Heart right ventricle (tissue), 16 donors: Measurements from ENCODE around the gene SLC25A11. TPM values are rescaled to one million over a fixed set of nuclear protein-coding genes. Genes with fewer than 3 reads are reported as not detected.

Experiments
- ATAC-seq, 8 donors: fragments of 200-7000 bp; cut with Tn5 transposase; one replicate each; pipeline ENCODE4 v1.9.1; 2020; ENCODE audit warnings: mild to moderate bottlenecking in 8 of 8, moderate library complexity in 8 of 8, moderate number of reproducible peaks in 1 of 8
- DNase-seq, 2 donors: peaks; one replicate each; pipeline ENCODE4 v3.0.0-alpha.2; 2020
- H3K27ac ChIP-seq, 10 donors: fragments of 200-600 bp; sonication (generic) in 2 of 10; one replicate each; pipeline versions ENCODE4 v1.5.0 to v1.8.0; 2020 to 2022; ENCODE audit warnings: mild to moderate bottlenecking in 3 of 10
- H3K27me3 ChIP-seq, 7 donors: fragments of 200-600 bp; one replicate each; pipeline ENCODE4 v1.8.0; 2021 to 2022; ENCODE audit warnings: mild to moderate bottlenecking in 2 of 7
- H3K36me3 ChIP-seq, 9 donors: fragments of 200-600 bp; sonication (generic) in 1 of 9; one replicate each; pipeline versions ENCODE4 v1.5.0 to v1.8.0; 2020 to 2022; ENCODE audit warnings: mild to moderate bottlenecking in 2 of 9
- H3K4me1 ChIP-seq, 9 donors: fragments of 200-600 bp; sonication (generic) in 1 of 9; one replicate each; pipeline versions ENCODE4 v1.5.0 to v1.8.0; 2020 to 2022; ENCODE audit warnings: mild to moderate bottlenecking in 4 of 9
- H3K4me3 ChIP-seq, 10 donors: fragments of 200-600 bp; sonication (generic) in 2 of 10; one replicate each; pipeline versions ENCODE4 v1.5.0 to v1.8.0; 2020 to 2022; ENCODE audit warnings: mild to moderate bottlenecking in 7 of 10, moderate library complexity in 2 of 10
- H3K9me3 ChIP-seq, 11 donors: fragments of 200-600 bp in 10 of 11; sonication (generic) in 2 of 11; one replicate each; pipeline versions ENCODE4 v1.5.0 to v1.8.0; 2013 to 2022; ENCODE audit warnings: mild to moderate bottlenecking in 2 of 11, control low read depth in 1 of 11, moderate library complexity in 1 of 11
- CTCF ChIP-seq, 9 donors: fragments of 200-600 bp; sonication (generic) in 2 of 9; IDR thresholded peaks; one replicate each; pipeline versions ENCODE4 v1.5.0 to v1.8.0; 2021 to 2022; ENCODE audit warnings: antibody characterized with exemption in 9 of 9, mild to moderate bottlenecking in 5 of 9, moderate library complexity in 1 of 9
- WGBS, 2 donors: extraction: QIAGEN DNeasy Blood & Tissue Kit; methylation state at CpG; one replicate each; pipeline ENCODE4 v1.1.7; 2013; ENCODE audit warnings: inconsistent platforms in 1 of 2; 5-methylcytosine and 5-hydroxymethylcytosine counted together
- intact Hi-C, 10 donors: fragments of 100-400 bp; cut with DNase I; formaldehyde crosslinking; loops; one replicate each; pipeline versions ENCODE4 v1.11.1 to v1.14.2; 2022
- long read RNA-seq, 3 donors: library from polyadenylated mRNA; unstranded; transcript quantifications; one replicate each; pipeline ENCODE4 v2.0.0, GENCODE V29; 2020 to 2021
- polyA plus RNA-seq, 2 donors: library from polyadenylated mRNA; stranded (reverse); fragments of 200-250 nt; gene quantifications; one replicate each; pipeline ENCODE4 v1.2.3, GENCODE V29; 2013
- total RNA-seq, 10 donors: library from RNA; stranded (reverse); fragmentation: NEBNext Ultra II Directional in 3 of 10; extraction: Animal tissue kit (Norgen Biotek cat#: 25700) in 3 of 10; gene quantifications; one replicate each; pipeline versions ENCODE4 v1.2.1 to v1.2.4, GENCODE V29; 2021 to 2023
- donor health status: Arrhythmogenic right ventricular cardiomyopathy.
- donor health status: ischemic (EF 13 %, LVEDD 7.1; RV severe dilation, severe dysfunction).
- donor health status: healthy with polysubstance abuse.
- donor health status: DM: no; HTN: yes; CAD: no.
- donor health status: DM: no; HTN: no; CAD: no.
- donor health status: ischemic (EF 25% LVEDD 6.9; RV normal size, moderate dysfunction).
- donor health status: ischemic (EF 25% LVEDD 5.7; RV mildly dilated, moderate dysfunction).
- donor health status: healthy.
- donor health status: DM: yes; HTN: yes; CAD: no.
- donor health status: Ischemic cardiomyopathy.
- donor health status: ischemic (EF 35%, LVEDD 5.7; RV mildly dilated, moderate dysfunction).
- donor health status: nonischemic (EF 11% LVEDD 7.7; RV severe dilation, severe dysfunction).
- donor health status: DM: yes; HTN: yes; CAD: no.
- donor health status: PGD.
- donor health status: ischemic (EF 29% LVEDD 5.4; RV normal size, mild dysfunction).
- donor health status: nonischemic (EF 23%, LVEDD 6.1; RV moderate dilation, normal function).

SLC25A11 gene
- 100 to 1,000 TPM; 181 to 312 (median 242) TPM for total RNA-seq
- 100 to 1,000 TPM; 126 to 127 TPM for polyA plus RNA-seq
- long read RNA-seq, donor 1, transcript SLC25A11-201 (8 exons, 1,897 nt): major isoform, 282 of 389 reads
- long read RNA-seq, donor 1, partial matches to known transcripts: 8 of 389 reads
- long read RNA-seq, donor 1, other reads (novel, unspliced or antisense): 93 of 389 reads
- long read RNA-seq, donor 2, transcript SLC25A11-201 (8 exons, 1,897 nt): major isoform, 413 of 559 reads
- long read RNA-seq, donor 2, partial matches to known transcripts: 6 of 559 reads
- long read RNA-seq, donor 2, other reads (novel, unspliced or antisense): 135 of 559 reads
- long read RNA-seq, donor 3, transcript SLC25A11-201 (8 exons, 1,897 nt): major isoform, 850 of 896 reads
- long read RNA-seq, donor 3, transcript SLC25A11-202 (7 exons, 952 nt): minor isoform, 13 of 896 reads
- long read RNA-seq, donor 3, partial matches to known transcripts: 13 of 896 reads
- long read RNA-seq, donor 3, other reads (novel, unspliced or antisense): 19 of 896 reads

DNA sequence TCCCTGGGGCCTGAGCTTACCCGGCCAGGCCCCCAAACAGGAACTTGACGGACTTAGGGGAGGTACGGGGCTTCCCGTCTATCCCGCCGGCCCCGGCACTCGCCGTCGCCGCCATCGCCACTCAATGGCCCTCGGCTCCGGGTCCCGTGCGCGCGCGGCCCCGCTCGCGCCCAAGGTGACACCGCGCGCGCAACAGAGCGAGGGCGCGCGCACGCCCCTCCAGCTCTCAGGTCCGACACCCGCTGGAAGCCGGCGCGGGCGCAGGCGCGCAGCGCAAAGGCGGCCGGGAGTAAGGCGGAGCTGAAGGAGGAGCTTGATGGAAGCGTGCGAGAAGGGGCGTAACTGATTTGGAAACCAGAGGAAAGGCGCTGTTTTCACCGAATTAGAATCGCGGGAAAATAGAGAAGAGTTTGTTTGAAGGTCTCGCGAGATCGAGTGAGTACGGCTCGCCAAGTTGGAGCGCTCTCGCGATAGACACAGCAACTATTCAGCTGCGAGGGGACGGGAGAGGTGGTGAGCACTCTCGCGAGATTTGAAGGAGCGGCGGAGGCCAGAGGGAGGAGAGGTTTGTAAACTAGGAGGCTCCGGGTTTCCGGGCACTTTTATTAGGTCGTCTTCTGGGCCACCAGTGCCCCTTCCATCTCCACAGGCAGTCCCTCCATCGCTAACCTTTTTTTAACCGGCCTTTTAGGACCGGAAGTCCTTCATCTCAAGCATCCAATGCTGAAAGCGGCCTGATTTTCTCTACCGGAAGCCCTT is at the start of gene SLC25A11, which contains the start of gene RNF167:
TSS of gene SLC25A11 (minus strand) at position 251 of the 759 bp plus-strand sequence. CDS start at position 115, 136 bp downstream.
TSS of gene RNF167 (plus strand) at position 473 of the 759 bp plus-strand sequence. CDS start 642 bp downstream, outside the sequence.
- peak; percentile 93 to 96 (median 95) for ATAC-seq
- Histone ChIP-seq H3K4me1 (peaks cover 17 to 65% (median 41%) of the 10 kb centered on the region in 9 donors), H3K27ac (peak within 1 kb of the TSS; percentile 89 to 98 (median 94)), H3K36me3 (peaks cover 0 to 68% (median 19%) of the 10 kb centered on the region in 9 donors), H3K4me3 (peak within 1 kb of the TSS; percentile 50 to 95 (median 85)), H3K9me3 (no peaks in the 10 kb centered on the region), H3K27me3 (no peaks in the 10 kb centered on the region)
- peak in 2 of 9 donors; percentile 12 to 15 for TF ChIP-seq CTCF (IDR thresholded peaks at IDR 0.05)
- intact Hi-C loops: loop anchor here in 4 of 10 donors (1.0 to 10.0 kb wide), 5 partner anchors 8 to 47 kb away; partner anchors contain the start of genes CAMTA2 (in 4 of the 4), PFN1 (in 1 of the 4) and SPAG7 (in 1 of the 4)
- WGBS, 2 donors: 0% methylated on average over 72 of the region's 72 CpGs
- peak; percentile 92 to 96 for DNase-seq

DNA sequence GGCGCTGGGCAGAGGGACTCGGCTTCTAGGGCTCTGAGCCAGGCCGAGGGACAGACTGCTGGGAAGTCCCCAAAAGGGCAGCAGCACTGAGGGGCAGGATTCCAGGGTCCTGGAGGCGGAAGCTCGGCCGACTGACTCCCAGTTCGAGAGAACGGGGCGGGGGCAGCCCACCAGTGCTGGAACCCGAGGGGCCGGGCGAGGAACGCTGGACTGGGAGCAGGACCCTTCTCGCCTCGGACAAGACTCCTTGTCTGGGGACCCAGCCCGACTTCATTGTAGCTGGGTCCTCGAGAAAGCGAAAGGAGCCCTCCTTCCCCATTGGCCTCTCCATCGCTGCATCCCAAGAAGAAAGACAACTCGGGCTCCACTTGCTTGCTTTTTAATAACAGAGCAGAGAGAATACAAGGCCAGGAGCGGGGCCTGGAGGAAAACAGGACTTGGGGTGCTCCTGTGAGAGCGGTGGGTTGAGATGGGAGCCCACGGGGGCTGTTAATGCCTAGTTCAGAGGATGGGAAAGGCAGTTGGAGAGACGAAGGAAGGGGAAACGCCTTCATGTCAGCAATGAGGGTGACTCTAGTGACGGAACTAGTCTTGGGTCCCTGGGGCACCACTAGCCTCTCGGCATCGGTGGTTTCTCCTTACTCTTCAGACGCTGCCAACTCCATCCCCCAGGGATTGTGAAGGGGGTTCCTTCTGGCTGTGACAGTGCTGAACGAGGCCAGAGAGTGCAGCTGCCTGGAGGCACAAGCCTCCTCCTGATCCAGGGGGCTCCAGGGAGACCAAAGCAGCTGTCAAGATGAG is 48.1 kb upstream of the SLC25A11 start:
- Histone ChIP-seq H3K27ac (peak overlapping the region; percentile 83 to 98 (median 95)), H3K9me3 (no peaks in the 10 kb centered on the region), H3K27me3 (no peaks in the 10 kb centered on the region), H3K4me3 (peak overlapping the region; percentile 61 to 97 (median 89)), H3K4me1 (peaks cover 5 to 36% (median 26%) of the 10 kb centered on the region in 9 donors), H3K36me3 (peaks cover 0 to 26% (median 5%) of the 10 kb centered on the region in 9 donors)
- DNase-seq: no peak
- TF ChIP-seq CTCF (IDR thresholded peaks at IDR 0.05): no peak
- WGBS, 2 donors: 2% methylated on average over 30 of the region's 30 CpGs
- intact Hi-C loops: loop anchor here in 8 of 10 donors (1.0 to 10.0 kb wide), 8 partner anchors 21 to 81 kb away; partner anchors contain the start of genes GP1BA (in 2 of the 8), RNF167 (in 2 of the 8), SLC25A11 (in 2 of the 8) and PFN1 (in 1 of the 8)
- peak in 6 of 8 donors; percentile 2 to 47 (median 9) for ATAC-seq

DNA sequence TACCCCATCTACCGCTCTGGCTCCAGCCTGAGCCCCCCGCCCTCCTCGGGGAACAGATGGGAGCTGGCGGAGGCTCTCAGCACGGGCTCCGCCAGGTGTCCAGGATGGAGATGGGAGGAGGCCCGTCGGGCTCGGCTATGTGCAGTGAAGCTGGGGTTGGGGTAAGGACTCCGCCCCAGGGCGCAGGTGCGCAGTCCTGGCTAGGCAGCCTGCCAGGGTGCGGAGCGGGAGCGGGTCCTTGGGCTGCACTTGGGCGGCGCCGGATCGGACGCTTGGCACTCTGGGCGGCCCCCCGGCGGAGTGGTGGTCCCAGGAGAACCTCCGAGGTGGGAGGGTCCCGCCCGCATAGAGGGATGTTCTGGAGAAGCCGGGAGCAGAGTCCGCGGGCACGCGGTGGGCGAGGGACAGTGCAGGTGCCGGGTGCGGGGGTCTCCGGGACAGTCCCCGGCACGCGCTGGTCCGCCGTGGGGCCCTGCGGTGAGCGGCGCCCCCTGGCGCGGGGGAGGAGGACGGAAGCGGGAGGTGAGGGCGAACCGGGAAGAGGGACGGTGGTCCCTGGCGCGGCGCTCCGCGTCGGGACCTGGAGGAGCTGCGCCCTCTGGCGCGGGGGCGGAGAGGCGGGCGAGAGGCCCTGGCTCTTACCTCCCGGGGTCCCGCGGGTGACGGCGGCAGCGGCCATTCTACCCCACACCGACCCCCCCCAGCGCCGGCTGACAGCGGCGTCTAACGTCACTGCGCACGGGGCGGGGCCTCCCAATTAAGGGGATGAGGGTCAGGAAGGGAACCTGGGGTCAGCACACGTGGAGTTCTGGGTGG is 47.3 kb upstream of the SLC25A11 start, which contains the start of gene CAMTA2:
TSS of gene CAMTA2 (minus strand) at position 725 of the 816 bp plus-strand sequence. CDS start 1,453 bp downstream, outside the sequence.
- peak; percentile 94 for DNase-seq
- Histone ChIP-seq H3K9me3 (no peaks in the 10 kb centered on the region), H3K27me3 (no peaks in the 10 kb centered on the region), H3K4me3 (peak within 1 kb of the TSS; percentile 61 to 97 (median 89)), H3K4me1 (peaks cover 5 to 44% (median 26%) of the 10 kb centered on the region in 9 donors), H3K27ac (peak within 1 kb of the TSS; percentile 83 to 98 (median 95)), H3K36me3 (peaks cover 0 to 35% (median 12%) of the 10 kb centered on the region in 9 donors)
- peak; percentile 58 to 93 (median 78) for TF ChIP-seq CTCF (IDR thresholded peaks at IDR 0.05)
- ATAC-seq: peak; percentile 94 to 97 (median 96)
- 1% methylated on average over 57 to 78 of the region's 78 CpGs for WGBS, 2 donors
- intact Hi-C loops: loop anchor here in 8 of 10 donors (1.0 to 10.0 kb wide), 8 partner anchors 20 to 80 kb away; partner anchors contain the start of genes GP1BA (in 2 of the 8), RNF167 (in 2 of the 8), SLC25A11 (in 2 of the 8) and PFN1 (in 1 of the 8)
